H1 (cell line): Measurements from ENCODE around the gene ITGA8. TPM values are rescaled to one million over a fixed set of nuclear protein-coding genes. Genes with fewer than 3 reads are reported as not detected.

Experiments used
- FOSL1 ChIP-seq: IDR thresholded peaks from 2 replicates; pipeline ENCODE4 v1.6.1; 2011; ENCODE audit warnings: mild to moderate bottlenecking, low read depth, low read length, moderate library complexity; ENCODE audit not compliant: insufficient read depth
- HDAC2 ChIP-seq, 2 experiments: fragments of 300-600 bp in 1 of 2; sonication (generic) in 1 of 2; IDR thresholded peaks; 2 replicates each; pipeline ENCODE4 v1.6.1; 2011 to 2012; ENCODE audit warnings: low read depth in 2 of 2, low read length in 2 of 2, mild to moderate bottlenecking in 2 of 2, moderate library complexity in 2 of 2, borderline replicate concordance in 1 of 2, inconsistent platforms in 1 of 2
- polyA plus RNA-seq, 7 experiments: library from polyadenylated mRNA; depleted of rRNA in 3 of 7; stranded (reverse) in 5 of 7; unstranded in 2 of 7; fragments of >200 nt in 5 of 7; fragments of 200-250 nt in 2 of 7; gene quantifications; 1 replicate in 5 of 7; 2 replicates in 1 of 7; 4 replicates in 1 of 7; pipeline versions ENCODE4 v1.2.1 to v1.2.3, GENCODE V29; 2011 to 2013; ENCODE audit warnings: missing spikeins in 2 of 7, mixed read lengths in 2 of 7
- total RNA-seq: library from RNA; stranded (reverse); fragmentation: NEBNext Ultra II Directional; extraction: Animal tissue kit (Norgen Biotek cat#: 25700); gene quantifications from 2 replicates; pipeline ENCODE4 v1.2.1, GENCODE V29; 2021

ITGA8 gene
- total and polyA plus RNA-seq, 2 of the 8 experiments (the other 6 are each of a cell fraction or from before 2014, with no cell fraction given), result not detected

DNA sequence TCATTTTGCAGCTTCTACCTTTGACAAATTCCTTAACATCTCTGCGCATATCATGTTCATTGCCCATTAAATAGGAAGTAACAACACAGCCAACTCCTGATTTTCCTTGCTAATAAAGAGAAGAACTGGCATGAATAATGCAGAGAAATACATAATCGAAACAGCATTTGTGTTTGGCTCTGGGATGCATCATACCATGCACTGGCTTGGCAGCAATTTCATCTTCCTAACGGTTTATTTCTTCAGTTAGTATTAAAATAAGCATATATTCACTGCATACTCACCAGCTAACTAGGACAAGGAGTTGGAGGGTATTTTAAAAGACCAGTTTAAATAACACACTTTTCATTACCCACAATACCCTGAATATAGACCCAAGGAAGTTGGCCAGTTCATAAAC, 132.5 kb downstream of the ITGA8 start (continued):
- TF ChIP-seq HDAC2 (IDR thresholded peaks at IDR 0.05; ENCODE audit: borderline replicate concordance in 1 of 2, low read depth in 2 of 2, low read length in 2 of 2) (no peak), FOSL1 (no peak)
- TF ChIP-seq, all 59 proteins: peak for 0
